OCI-M1 (cell line): Measurements from ENCODE around the gene COLQ.
"Not testable (repeated sequence)": the region's sequence is repeated elsewhere in the genome, so short reads cannot be mapped to it uniquely, and the experiment has no call there.

ENCODE experiments used
- DNase-seq: peaks from one replicate; lab custom pipeline; 2025; lab: John Stamatoyannopoulos, UW

The COLQ gene

DNA sequence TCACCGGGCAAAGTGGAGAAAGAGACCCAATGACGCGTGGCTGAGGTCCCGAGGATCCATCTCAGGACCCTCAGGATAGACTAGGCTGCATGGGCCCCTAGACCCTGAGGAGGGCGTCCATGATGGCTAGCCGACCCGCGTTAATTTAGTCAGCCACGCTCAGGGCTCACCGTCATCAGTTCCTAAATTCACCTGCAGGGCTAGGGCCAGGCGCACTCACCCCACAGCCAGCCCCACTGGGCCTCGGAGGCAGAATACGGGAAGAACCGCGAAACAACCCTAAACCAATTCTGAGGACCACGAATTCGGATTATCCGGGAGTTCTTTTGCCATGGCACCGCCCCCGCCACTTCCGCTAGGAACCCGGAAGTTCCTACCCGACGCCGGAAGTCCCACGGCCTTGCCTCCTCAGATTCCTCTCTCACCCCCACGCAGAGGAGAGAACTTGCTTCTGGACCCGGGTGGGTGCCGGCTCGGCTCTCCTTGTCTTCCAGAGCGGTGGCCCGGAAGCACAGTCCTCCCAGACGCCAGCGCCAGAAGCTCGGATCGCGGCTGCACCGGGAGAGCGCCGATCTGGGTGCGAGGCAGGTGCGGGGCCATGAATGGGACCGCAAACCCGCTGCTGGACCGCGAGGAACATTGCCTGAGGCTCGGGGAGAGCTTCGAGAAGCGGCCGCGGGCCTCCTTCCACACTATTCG, 94.2 kb downstream of the COLQ start, which contains the start of the genes EAF1 and METTL6:
TSS of gene EAF1 (plus strand) at position 417 of the 699 bp plus-strand sequence. CDS start at position 599, 182 bp downstream.
TSS of gene METTL6 (minus strand) at position 363 of the 699 bp plus-strand sequence. CDS start 1,033 bp downstream, outside the sequence.
- DNase-seq = peak; percentile 92

DNA sequence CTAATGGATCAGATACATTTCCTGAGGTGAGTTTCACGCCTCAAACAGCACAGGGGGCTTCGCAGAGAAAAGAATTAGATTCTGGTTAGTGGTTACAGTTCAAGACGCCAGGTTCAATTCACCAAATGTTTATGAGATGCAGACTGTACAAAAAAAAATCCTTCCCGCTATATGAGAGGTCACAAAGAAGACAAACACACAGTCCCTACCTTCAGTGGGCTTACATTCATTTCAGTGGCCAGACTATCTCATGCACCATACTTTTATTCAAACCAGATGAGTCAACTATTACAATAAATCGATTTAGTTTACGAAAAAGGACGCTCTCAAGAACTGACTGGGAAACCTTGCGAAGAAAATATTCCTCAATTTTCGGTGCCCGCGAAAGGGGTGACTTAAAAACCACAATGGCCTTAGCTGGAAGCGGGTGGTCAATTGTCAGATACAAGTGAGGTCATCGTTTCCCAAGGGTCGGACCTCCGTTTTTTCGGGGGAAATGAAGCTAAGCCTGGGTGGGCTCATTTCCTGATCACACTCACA, 94.9 kb downstream of the COLQ start:
- no peak for DNase-seq

DNA sequence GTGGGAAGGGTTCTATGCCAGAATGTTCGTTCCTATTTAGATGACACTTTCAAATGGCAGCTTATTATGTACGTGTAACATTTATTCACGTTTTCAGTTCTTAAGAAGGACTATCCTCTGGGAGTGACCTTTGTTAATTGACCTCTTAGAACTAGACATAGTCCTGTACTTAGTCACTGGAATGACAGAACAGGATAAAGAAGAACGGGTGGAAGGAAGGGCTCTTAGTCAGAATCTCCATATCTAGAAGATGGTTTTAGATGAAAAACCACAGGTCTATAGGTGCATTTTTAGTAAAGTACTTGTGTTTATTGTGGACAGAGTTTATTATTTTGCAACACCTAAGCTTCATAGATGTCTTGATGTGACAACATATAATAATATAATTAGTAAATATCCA, 100.6 kb downstream of the COLQ start:
- DNase-seq = no peak

GRCh38 chr3:15410966-15411365, 110.5 kb downstream of the COLQ start:
- DNase-seq = not testable (repeated sequence)

DNA sequence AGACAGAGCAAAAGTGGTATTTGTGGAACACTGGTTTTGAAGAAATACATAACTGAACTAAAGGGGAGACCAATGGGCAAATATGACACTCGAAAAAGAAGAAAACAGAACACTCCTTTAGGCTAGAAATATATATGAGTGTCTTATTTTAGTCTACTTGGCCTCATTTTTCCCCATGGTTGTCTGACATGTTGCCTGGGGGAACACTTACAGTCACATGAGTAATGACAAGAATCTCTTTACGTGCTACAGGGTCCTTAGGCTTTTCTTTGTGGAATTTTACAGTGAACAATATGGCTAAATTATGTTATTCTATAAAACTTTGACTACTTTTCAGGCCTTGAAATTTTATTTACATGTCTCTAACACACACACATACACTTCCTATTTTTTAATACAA, 111.7 kb downstream of the COLQ start:
- DNase-seq = no peak

- DNase-seq = no peak
Observed at GRCh38 chr3:15409239-15409638, 112.3 kb downstream of the COLQ start.

DNA sequence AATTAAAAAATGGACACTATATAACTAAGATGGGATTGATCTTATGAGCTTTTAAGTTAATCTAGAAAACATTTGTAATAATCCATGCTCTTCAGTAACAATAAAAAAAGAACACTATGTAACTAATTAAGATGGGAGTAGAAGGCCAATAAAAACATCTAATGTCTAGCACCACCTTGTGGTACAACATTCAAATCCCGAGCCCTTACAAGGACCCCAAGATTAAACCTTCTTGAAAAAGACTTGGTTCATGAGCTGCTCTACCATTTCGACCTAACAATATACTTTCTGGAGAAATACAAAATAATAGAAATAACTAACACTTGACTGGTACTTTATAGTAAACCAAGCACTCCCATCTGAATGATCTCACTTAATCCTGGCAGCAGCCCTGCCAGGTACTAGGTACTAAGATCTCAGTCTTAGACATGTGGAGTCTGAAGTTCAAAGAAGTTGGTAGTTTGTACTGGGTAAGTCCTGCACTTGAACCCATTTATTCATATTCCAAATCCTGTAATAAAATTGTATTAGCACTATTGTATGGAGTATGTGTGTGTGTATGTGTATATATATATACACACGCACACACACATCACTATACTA, 116.0 kb downstream of the COLQ start:
- peak; percentile 81 for DNase-seq

GRCh38 chr3:15404767-15405166, 116.7 kb downstream of the COLQ start:
- DNase-seq = no peak

- DNase-seq = no peak
Observed at GRCh38 chr3:15403965-15404364, 117.5 kb downstream of the COLQ start.

DNA sequence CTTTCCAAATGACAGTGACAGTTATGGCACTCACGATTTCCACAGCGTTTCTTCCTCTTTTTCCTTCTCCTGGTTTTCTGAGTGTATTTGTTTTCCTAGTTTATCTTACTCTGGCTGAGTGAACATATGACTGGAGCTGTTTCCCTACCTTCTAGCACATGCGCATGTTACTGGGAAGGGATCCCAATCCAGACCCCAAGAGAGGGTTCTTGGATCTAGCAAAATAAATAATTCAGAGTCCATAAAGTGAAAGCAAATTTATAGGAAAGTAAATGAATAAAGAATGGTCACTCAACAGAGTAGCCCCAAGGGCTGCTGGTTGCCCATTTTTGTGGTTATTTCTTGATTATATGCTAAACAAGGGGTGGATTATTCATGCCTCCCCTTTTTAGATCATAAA, 118.0 kb downstream of the COLQ start:
- DNase-seq = no peak

GRCh38 chr3:15401936-15402335, 119.6 kb downstream of the COLQ start:
- DNase-seq = no peak
